ENCODE data around the gene NETO2. TPM values are rescaled to one million over a fixed set of nuclear protein-coding genes. Genes with fewer than 3 reads are reported as not detected.

The NETO2 gene
- total and polyA plus RNA-seq, 2 of the 13 experiments (the other 11 are each of a cell fraction or from before 2014, with no cell fraction given) = 8.2 to 13.5 TPM

GRCh38 chr16:47143677-47144558, at the start of gene NETO2 (continued):
- TF ChIP-seq CREM (IDR thresholded peaks at IDR 0.05) = no peak
- TF ChIP-seq CREM (CRISPR knock-in tag; IDR thresholded peaks at IDR 0.05) = no peak
- peak; percentile 23; the same call in 1 of the 2 replicates for TF ChIP-seq ZNF205 (CRISPR knock-in tag; IDR thresholded peaks at IDR 0.05)
- TF ChIP-seq ETS1 (CRISPR knock-in tag; IDR thresholded peaks at IDR 0.05) = no peak
- TF ChIP-seq ZNF605 (CRISPR knock-in tag; IDR thresholded peaks at IDR 0.05) = no peak
- no peak for TF ChIP-seq ZNF503 (CRISPR knock-in tag; IDR thresholded peaks at IDR 0.05)
- TF ChIP-seq TFE3 (CRISPR knock-in tag; IDR thresholded peaks at IDR 0.05) = no peak
- no peak for TF ChIP-seq BHLHE40 (IDR thresholded peaks at IDR 0.05; ENCODE audit: low read length)
- TF ChIP-seq PAX8 (CRISPR knock-in tag; IDR thresholded peaks at IDR 0.05; ENCODE audit: borderline replicate concordance) = 0 out of 2 replicates have a peak, but pooled peaks have one; percentile 64
- no peak for TF ChIP-seq LRRFIP1 (CRISPR knock-in tag; conservative IDR thresholded peaks at IDR 0.05)
- no peak for TF ChIP-seq RFX1 (IDR thresholded peaks at IDR 0.05)
- TF ChIP-seq ZNF430 (CRISPR knock-in tag; IDR thresholded peaks at IDR 0.05) = peak; percentile 69; the same call in 1 of the 2 replicates
- peak; percentile 55; the same call in 1 of the 2 replicates for TF ChIP-seq RARG (CRISPR knock-in tag; IDR thresholded peaks at IDR 0.05; ENCODE audit: low read depth)
- TF ChIP-seq ZNF703 (CRISPR knock-in tag; IDR thresholded peaks at IDR 0.05; ENCODE audit: borderline replicate concordance) = no peak
- no peak; the same call in 1 of the 2 replicates for TF ChIP-seq ATF7-NPFF (CRISPR knock-in tag; IDR thresholded peaks at IDR 0.05; ENCODE audit: low read depth)
- no peak for TF ChIP-seq NFRKB (IDR thresholded peaks at IDR 0.05)
- TF ChIP-seq ZNF362 (CRISPR knock-in tag; IDR thresholded peaks at IDR 0.05; ENCODE audit: borderline replicate concordance) = peak; percentile 43; the same call in 1 of the 2 replicates
- TF ChIP-seq ZNF382 (CRISPR knock-in tag; IDR thresholded peaks at IDR 0.05; ENCODE audit: borderline replicate concordance) = no peak
- 0 out of 2 replicates have a peak, but pooled peaks have one; percentile 57 for TF ChIP-seq GTF3A (CRISPR knock-in tag; conservative IDR thresholded peaks at IDR 0.05)
- TF ChIP-seq MAX (IDR thresholded peaks at IDR 0.05) = peak; percentile 16; the same call in 1 of the 2 replicates

All from HepG2 (cell line).